GM23338 (cell line): ENCODE results near the gene S1PR1.

Experiments
- CREB1 ChIP-seq: fragments of 250-450 bp; sonication (Bioruptor Pico); IDR thresholded peaks from 2 replicates; pipeline ENCODE4 v1.5.0; 2020; ENCODE audit warnings: low read depth, mild to moderate bottlenecking, moderate library complexity
- CTCF ChIP-seq, 2 experiments: fragments of 200-600 bp in 1 of 2; sonication (generic) in 1 of 2; conservative IDR thresholded peaks; 2 replicates each; pipeline versions ENCODE4 v1.5.1 to v1.6.1; 2016 to 2017; ENCODE audit warnings: antibody characterized with exemption in 2 of 2, low read depth in 2 of 2, mild to moderate bottlenecking in 2 of 2, moderate library complexity in 1 of 2
- ETS1 ChIP-seq: IDR thresholded peaks from 2 replicates; pipeline ENCODE4 v1.6.1; 2016; ENCODE audit warnings: antibody characterized with exemption
- EZH2 ChIP-seq: fragments of 200-600 bp; sonication (generic); IDR thresholded peaks from one replicate; pipeline ENCODE4 v1.8.0; 2017; ENCODE audit warnings: antibody characterized with exemption, mild to moderate bottlenecking, low read depth; ENCODE audit not compliant: unreplicated experiment
- EZH2phosphoT487 ChIP-seq: fragments of 200-600 bp; sonication (generic); IDR thresholded peaks from one replicate; pipeline ENCODE4 v1.8.1; 2018; ENCODE audit warnings: antibody characterized with exemption; ENCODE audit not compliant: unreplicated experiment
- JUNB ChIP-seq: IDR thresholded peaks from one replicate; pipeline ENCODE4 v1.6.1; 2016; ENCODE audit warnings: antibody characterized with exemption; ENCODE audit not compliant: unreplicated experiment
- POLR2AphosphoS5 ChIP-seq: IDR thresholded peaks from 2 replicates; pipeline ENCODE4 v1.6.1; 2016; ENCODE audit warnings: antibody characterized with exemption, low read depth
- ZNF331 ChIP-seq: fragments of 250-450 bp; sonication (Bioruptor Pico); IDR thresholded peaks from 2 replicates; pipeline ENCODE4 v1.5.0; 2020; ENCODE audit warnings: low read depth, mild to moderate bottlenecking, moderate library complexity
- TF ChIP-seq, protein P1 (sequence below): IDR thresholded peaks from one replicate; pipeline ENCODE4 v1.6.1; 2018; ENCODE audit warnings: antibody characterized with exemption; ENCODE audit not compliant: unreplicated experiment
- TF ChIP-seq, protein P2 (sequence below): fragments of 250-450 bp; sonication (Bioruptor Pico); IDR thresholded peaks from 2 replicates; pipeline ENCODE4 v1.5.0; 2020; ENCODE audit warnings: mild to moderate bottlenecking, moderate library complexity

- no peak for TF ChIP-seq CTCF (conservative IDR thresholded peaks at IDR 0.05; ENCODE audit: low read depth in 2 of 2)
- no peak for TF ChIP-seq EZH2
- no peak for TF ChIP-seq POLR2AphosphoS5
- TF ChIP-seq CREB1 = no peak
- TF ChIP-seq, protein P1, sequence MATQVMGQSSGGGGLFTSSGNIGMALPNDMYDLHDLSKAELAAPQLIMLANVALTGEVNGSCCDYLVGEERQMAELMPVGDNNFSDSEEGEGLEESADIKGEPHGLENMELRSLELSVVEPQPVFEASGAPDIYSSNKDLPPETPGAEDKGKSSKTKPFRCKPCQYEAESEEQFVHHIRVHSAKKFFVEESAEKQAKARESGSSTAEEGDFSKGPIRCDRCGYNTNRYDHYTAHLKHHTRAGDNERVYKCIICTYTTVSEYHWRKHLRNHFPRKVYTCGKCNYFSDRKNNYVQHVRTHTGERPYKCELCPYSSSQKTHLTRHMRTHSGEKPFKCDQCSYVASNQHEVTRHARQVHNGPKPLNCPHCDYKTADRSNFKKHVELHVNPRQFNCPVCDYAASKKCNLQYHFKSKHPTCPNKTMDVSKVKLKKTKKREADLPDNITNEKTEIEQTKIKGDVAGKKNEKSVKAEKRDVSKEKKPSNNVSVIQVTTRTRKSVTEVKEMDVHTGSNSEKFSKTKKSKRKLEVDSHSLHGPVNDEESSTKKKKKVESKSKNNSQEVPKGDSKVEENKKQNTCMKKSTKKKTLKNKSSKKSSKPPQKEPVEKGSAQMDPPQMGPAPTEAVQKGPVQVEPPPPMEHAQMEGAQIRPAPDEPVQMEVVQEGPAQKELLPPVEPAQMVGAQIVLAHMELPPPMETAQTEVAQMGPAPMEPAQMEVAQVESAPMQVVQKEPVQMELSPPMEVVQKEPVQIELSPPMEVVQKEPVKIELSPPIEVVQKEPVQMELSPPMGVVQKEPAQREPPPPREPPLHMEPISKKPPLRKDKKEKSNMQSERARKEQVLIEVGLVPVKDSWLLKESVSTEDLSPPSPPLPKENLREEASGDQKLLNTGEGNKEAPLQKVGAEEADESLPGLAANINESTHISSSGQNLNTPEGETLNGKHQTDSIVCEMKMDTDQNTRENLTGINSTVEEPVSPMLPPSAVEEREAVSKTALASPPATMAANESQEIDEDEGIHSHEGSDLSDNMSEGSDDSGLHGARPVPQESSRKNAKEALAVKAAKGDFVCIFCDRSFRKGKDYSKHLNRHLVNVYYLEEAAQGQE = no peak
- no peak for TF ChIP-seq EZH2phosphoT487
- no peak for TF ChIP-seq ETS1
- TF ChIP-seq JUNB = no peak
- TF ChIP-seq ZNF331 (CRISPR knock-in tag) = no peak
- TF ChIP-seq, protein P2, sequence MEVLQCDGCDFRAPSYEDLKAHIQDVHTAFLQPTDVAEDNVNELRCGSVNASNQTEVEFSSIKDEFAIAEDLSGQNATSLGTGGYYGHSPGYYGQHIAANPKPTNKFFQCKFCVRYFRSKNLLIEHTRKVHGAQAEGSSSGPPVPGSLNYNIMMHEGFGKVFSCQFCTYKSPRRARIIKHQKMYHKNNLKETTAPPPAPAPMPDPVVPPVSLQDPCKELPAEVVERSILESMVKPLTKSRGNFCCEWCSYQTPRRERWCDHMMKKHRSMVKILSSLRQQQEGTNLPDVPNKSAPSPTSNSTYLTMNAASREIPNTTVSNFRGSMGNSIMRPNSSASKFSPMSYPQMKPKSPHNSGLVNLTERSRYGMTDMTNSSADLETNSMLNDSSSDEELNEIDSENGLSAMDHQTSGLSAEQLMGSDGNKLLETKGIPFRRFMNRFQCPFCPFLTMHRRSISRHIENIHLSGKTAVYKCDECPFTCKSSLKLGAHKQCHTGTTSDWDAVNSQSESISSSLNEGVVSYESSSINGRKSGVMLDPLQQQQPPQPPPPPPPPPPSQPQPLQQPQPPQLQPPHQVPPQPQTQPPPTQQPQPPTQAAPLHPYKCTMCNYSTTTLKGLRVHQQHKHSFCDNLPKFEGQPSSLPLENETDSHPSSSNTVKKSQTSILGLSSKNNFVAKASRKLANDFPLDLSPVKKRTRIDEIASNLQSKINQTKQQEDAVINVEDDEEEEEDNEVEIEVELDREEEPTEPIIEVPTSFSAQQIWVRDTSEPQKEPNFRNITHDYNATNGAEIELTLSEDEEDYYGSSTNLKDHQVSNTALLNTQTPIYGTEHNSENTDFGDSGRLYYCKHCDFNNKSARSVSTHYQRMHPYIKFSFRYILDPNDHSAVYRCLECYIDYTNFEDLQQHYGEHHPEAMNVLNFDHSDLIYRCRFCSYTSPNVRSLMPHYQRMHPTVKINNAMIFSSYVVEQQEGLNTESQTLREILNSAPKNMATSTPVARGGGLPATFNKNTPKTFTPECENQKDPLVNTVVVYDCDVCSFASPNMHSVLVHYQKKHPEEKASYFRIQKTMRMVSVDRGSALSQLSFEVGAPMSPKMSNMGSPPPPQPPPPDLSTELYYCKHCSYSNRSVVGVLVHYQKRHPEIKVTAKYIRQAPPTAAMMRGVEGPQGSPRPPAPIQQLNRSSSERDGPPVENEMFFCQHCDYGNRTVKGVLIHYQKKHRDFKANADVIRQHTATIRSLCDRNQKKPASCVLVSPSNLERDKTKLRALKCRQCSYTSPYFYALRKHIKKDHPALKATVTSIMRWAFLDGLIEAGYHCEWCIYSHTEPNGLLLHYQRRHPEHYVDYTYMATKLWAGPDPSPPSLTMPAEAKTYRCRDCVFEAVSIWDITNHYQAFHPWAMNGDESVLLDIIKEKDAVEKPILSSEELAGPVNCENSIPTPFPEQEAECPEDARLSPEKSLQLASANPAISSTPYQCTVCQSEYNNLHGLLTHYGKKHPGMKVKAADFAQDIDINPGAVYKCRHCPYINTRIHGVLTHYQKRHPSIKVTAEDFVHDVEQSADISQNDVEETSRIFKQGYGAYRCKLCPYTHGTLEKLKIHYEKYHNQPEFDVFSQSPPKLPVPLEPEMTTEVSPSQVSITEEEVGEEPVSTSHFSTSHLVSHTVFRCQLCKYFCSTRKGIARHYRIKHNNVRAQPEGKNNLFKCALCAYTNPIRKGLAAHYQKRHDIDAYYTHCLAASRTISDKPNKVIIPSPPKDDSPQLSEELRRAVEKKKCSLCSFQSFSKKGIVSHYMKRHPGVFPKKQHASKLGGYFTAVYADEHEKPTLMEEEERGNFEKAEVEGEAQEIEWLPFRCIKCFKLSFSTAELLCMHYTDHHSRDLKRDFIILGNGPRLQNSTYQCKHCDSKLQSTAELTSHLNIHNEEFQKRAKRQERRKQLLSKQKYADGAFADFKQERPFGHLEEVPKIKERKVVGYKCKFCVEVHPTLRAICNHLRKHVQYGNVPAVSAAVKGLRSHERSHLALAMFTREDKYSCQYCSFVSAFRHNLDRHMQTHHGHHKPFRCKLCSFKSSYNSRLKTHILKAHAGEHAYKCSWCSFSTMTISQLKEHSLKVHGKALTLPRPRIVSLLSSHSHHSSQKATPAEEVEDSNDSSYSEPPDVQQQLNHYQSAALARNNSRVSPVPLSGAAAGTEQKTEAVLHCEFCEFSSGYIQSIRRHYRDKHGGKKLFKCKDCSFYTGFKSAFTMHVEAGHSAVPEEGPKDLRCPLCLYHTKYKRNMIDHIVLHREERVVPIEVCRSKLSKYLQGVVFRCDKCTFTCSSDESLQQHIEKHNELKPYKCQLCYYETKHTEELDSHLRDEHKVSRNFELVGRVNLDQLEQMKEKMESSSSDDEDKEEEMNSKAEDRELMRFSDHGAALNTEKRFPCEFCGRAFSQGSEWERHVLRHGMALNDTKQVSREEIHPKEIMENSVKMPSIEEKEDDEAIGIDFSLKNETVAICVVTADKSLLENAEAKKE (CRISPR knock-in tag) = no peak
Observed at GRCh38 chr1:101233495-101233894, 3.3 kb upstream of the S1PR1 start.
